ENCODE data around the gene SLC45A1.

GRCh38 chr1:8349473-8349865 lies 31.6 kb downstream of the SLC45A1 start:
- no peak for TF ChIP-seq CTCF (IDR thresholded peaks at IDR 0.05)
- no peak for TF ChIP-seq POLR2A (IDR thresholded peaks at IDR 0.05)
- no peak for TF ChIP-seq EP300 (IDR thresholded peaks at IDR 0.05)
